ENCODE measurements around the gene PRF1.

Gene PRF1

DNA sequence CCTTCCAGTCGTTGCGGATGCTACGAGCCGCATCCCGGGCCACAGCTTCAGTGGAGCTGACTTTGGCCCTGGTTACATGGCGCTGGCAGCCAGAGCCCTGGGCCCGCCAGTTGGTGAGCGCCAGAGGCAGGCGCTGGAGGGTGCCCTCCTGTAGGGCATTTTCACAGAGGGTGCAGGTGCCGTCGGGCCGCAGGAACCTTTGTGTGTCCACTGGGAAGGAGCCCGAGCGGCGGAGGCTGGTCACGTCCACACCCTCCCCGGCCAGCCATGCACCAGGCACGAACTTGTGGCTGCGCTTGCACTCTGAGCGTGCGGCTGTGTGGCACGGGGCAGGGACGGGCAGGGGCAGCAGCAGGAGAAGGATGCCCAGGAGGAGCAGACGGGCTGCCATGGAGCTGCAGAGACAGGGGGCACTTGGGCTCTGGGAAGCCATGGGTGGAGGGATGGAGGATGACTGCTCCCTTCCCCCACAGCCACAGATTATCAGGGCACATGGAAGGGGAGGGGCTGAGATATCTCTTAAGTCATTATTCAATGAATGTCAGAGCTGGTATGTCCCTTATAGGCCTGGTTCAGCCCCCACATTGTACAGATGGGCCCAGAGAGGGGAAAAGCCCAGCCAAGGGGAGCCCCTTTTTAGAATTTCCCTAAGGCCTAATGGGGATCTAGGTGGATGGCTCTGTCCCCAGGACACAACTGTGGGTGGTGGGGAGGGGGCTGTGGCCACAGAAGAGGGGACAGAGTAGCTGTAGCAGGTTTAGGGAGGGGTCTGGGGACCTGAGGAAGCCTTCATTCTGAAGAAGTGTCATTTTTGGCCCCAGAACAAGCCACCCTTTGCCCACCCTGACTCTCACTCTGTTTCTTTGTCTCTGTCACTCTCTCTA is 1.8 kb downstream of the PRF1 start:
- Histone ChIP-seq H3K27me3 (ENCODE audit: control insufficient read depth, insufficient read depth, low read length) (no peaks in the 10 kb centered on the region), H3K27ac (ENCODE audit: low read depth, low read length) (no peak overlapping the region), H3K9me3 (ENCODE audit: control insufficient read depth, insufficient read depth, low read depth, low read length) (no peaks in the 10 kb centered on the region), H3K9ac (ENCODE audit: low read length) (no peak overlapping the region), H3K36me3 (ENCODE audit: control insufficient read depth, insufficient read depth, low read length) (no peaks in the 10 kb centered on the region), H3K4me3 (ENCODE audit: low read depth, low read length) (no peak overlapping the region), H3K4me1 (ENCODE audit: control insufficient read depth, insufficient read depth, low read length) (no peaks in the 10 kb centered on the region)

DNA sequence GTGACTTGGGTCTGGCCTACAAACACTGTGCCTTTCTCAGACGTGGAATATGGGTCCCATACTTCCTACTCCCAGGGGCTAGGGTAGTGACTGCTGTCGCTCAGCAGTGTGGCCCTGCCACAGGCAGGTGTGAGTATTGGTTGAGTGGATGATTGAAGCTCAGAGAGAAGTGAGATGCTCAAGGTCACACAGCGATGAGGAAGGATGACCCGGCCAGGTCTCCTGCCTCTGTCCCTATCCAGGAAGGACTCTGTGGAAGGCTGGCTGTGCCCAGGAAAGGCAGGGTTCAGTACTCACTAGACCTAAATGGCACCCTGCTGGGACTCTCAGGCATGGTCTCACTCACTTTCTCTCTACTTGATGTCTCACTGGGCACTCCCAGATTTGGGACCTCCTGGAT is 2.8 kb downstream of the PRF1 start:
- H3K36me3 ChIP-seq (ENCODE audit: control insufficient read depth, insufficient read depth, low read length), result no peaks in the 10 kb centered on the region
- no peak overlapping the region for H3K4me3 ChIP-seq (ENCODE audit: low read depth, low read length)
- H3K27ac ChIP-seq (ENCODE audit: low read depth, low read length), result no peak overlapping the region
- no peak overlapping the region for H3K9ac ChIP-seq (ENCODE audit: low read length)
- H3K27me3 ChIP-seq (ENCODE audit: control insufficient read depth, insufficient read depth, low read length), result no peaks in the 10 kb centered on the region
- no peaks in the 10 kb centered on the region for H3K9me3 ChIP-seq (ENCODE audit: control insufficient read depth, insufficient read depth, low read depth, low read length)
- peaks cover 3% of the 10 kb centered on the region; the same call in 1 of the 2 replicates for H3K4me1 ChIP-seq (ENCODE audit: control insufficient read depth, insufficient read depth, low read length)

- Histone ChIP-seq H3K27me3 (ENCODE audit: control insufficient read depth, insufficient read depth, low read length) (no peaks in the 10 kb centered on the region), H3K9ac (ENCODE audit: low read length) (no peak overlapping the region), H3K9me3 (ENCODE audit: control insufficient read depth, insufficient read depth, low read depth, low read length) (no peaks in the 10 kb centered on the region), H3K4me1 (ENCODE audit: control insufficient read depth, insufficient read depth, low read length) (peaks cover 5% of the 10 kb centered on the region; the same call in 1 of the 2 replicates), H3K36me3 (ENCODE audit: control insufficient read depth, insufficient read depth, low read length) (no peaks in the 10 kb centered on the region), H3K27ac (ENCODE audit: low read depth, low read length) (no peak overlapping the region), H3K4me3 (ENCODE audit: low read depth, low read length) (no peak overlapping the region)
Measured at GRCh38 chr10:70599319-70599718, 3.2 kb downstream of the PRF1 start.

GRCh38 chr10:70598857-70599295 is 3.7 kb downstream of the PRF1 start:
- Histone ChIP-seq H3K4me3 (ENCODE audit: low read depth, low read length) (no peak overlapping the region), H3K4me1 (ENCODE audit: control insufficient read depth, insufficient read depth, low read length) (peaks cover 5% of the 10 kb centered on the region; the same call in 1 of the 2 replicates), H3K36me3 (ENCODE audit: control insufficient read depth, insufficient read depth, low read length) (no peaks in the 10 kb centered on the region), H3K27me3 (ENCODE audit: control insufficient read depth, insufficient read depth, low read length) (no peaks in the 10 kb centered on the region), H3K27ac (ENCODE audit: low read depth, low read length) (no peak overlapping the region), H3K9me3 (ENCODE audit: control insufficient read depth, insufficient read depth, low read depth, low read length) (no peaks in the 10 kb centered on the region), H3K9ac (ENCODE audit: low read length) (no peak overlapping the region)

GRCh38 chr10:70597856-70598815 is 4.4 kb downstream of the PRF1 start:
- H3K36me3 ChIP-seq (ENCODE audit: control insufficient read depth, insufficient read depth, low read length), result no peaks in the 10 kb centered on the region
- H3K9me3 ChIP-seq (ENCODE audit: control insufficient read depth, insufficient read depth, low read depth, low read length), result no peaks in the 10 kb centered on the region
- H3K27ac ChIP-seq (ENCODE audit: low read depth, low read length), result no peak overlapping the region
- H3K9ac ChIP-seq (ENCODE audit: low read length), result no peak overlapping the region
- H3K4me3 ChIP-seq (ENCODE audit: low read depth, low read length), result no peak overlapping the region
- no peaks in the 10 kb centered on the region for H3K27me3 ChIP-seq (ENCODE audit: control insufficient read depth, insufficient read depth, low read length)
- peaks cover 5% of the 10 kb centered on the region; the same call in 1 of the 2 replicates for H3K4me1 ChIP-seq (ENCODE audit: control insufficient read depth, insufficient read depth, low read length)

- H3K4me3 ChIP-seq (ENCODE audit: low read depth, low read length), result no peak overlapping the region
- H3K36me3 ChIP-seq (ENCODE audit: control insufficient read depth, insufficient read depth, low read length), result no peaks in the 10 kb centered on the region
- no peaks in the 10 kb centered on the region for H3K27me3 ChIP-seq (ENCODE audit: control insufficient read depth, insufficient read depth, low read length)
- no peak overlapping the region for H3K9ac ChIP-seq (ENCODE audit: low read length)
- H3K27ac ChIP-seq (ENCODE audit: low read depth, low read length), result no peak overlapping the region
- H3K4me1 ChIP-seq (ENCODE audit: control insufficient read depth, insufficient read depth, low read length), result peaks cover 5% of the 10 kb centered on the region; the same call in 1 of the 2 replicates
- H3K9me3 ChIP-seq (ENCODE audit: control insufficient read depth, insufficient read depth, low read depth, low read length), result no peaks in the 10 kb centered on the region
Measured at GRCh38 chr10:70596860-70597809, 5.4 kb downstream of the PRF1 start.

GRCh38 chr10:70596110-70596798 is 6.3 kb downstream of the PRF1 start:
- Histone ChIP-seq H3K27me3 (ENCODE audit: control insufficient read depth, insufficient read depth, low read length) (no peaks in the 10 kb centered on the region), H3K9ac (ENCODE audit: low read length) (no peak overlapping the region)

GRCh38 chr10:70595566-70596016 is 7.0 kb downstream of the PRF1 start:
- Histone ChIP-seq H3K27me3 (ENCODE audit: control insufficient read depth, insufficient read depth, low read length) (no peaks in the 10 kb centered on the region), H3K4me3 (ENCODE audit: low read depth, low read length) (no peak overlapping the region), H3K9ac (ENCODE audit: low read length) (no peak overlapping the region), H3K4me1 (ENCODE audit: control insufficient read depth, insufficient read depth, low read length) (peaks cover 5% of the 10 kb centered on the region; the same call in 1 of the 2 replicates), H3K27ac (ENCODE audit: low read depth, low read length) (no peak overlapping the region), H3K36me3 (ENCODE audit: control insufficient read depth, insufficient read depth, low read length) (no peaks in the 10 kb centered on the region), H3K9me3 (ENCODE audit: control insufficient read depth, insufficient read depth, low read depth, low read length) (no peaks in the 10 kb centered on the region)

More at GRCh38 chr10:70596110-70596798, 6.3 kb downstream of the PRF1 start:
- Histone ChIP-seq H3K4me3 (ENCODE audit: low read depth, low read length) (no peak overlapping the region), H3K27ac (ENCODE audit: low read depth, low read length) (no peak overlapping the region), H3K36me3 (ENCODE audit: control insufficient read depth, insufficient read depth, low read length) (no peaks in the 10 kb centered on the region), H3K9me3 (ENCODE audit: control insufficient read depth, insufficient read depth, low read depth, low read length) (no peaks in the 10 kb centered on the region), H3K4me1 (ENCODE audit: control insufficient read depth, insufficient read depth, low read length) (peaks cover 5% of the 10 kb centered on the region; the same call in 1 of the 2 replicates)

DNA sequence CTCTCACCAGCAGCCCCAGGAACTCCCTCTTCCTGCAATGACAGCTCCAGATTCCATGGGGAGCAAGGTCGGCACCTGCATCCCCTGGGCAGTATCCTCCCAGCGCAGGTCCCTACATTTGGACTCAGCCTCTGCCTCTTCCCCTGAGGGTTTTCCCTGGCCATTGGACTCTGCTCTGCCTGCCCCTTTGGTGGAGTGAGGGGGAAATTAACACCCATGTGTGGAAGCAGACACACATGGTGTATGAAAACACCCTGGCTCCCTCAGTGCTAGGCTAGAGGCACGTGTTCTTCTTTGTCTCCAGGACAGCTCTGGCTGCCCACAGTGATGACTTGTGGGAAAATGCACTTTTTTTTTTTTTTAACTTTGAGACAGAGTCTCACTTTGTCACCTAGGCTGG is 8.4 kb downstream of the PRF1 start:
- peaks cover 5% of the 10 kb centered on the region; the same call in 1 of the 2 replicates for H3K4me1 ChIP-seq (ENCODE audit: control insufficient read depth, insufficient read depth, low read length)
- H3K9ac ChIP-seq (ENCODE audit: low read length), result no peak overlapping the region
- H3K27ac ChIP-seq (ENCODE audit: low read depth, low read length), result no peak overlapping the region

More for the DNA sequence above, 8.4 kb downstream of the PRF1 start:
- Histone ChIP-seq H3K4me3 (ENCODE audit: low read depth, low read length) (no peak overlapping the region), H3K9me3 (ENCODE audit: control insufficient read depth, insufficient read depth, low read depth, low read length) (no peaks in the 10 kb centered on the region), H3K27me3 (ENCODE audit: control insufficient read depth, insufficient read depth, low read length) (no peaks in the 10 kb centered on the region), H3K36me3 (ENCODE audit: control insufficient read depth, insufficient read depth, low read length) (no peaks in the 10 kb centered on the region)

Measured in HUES6 (cell line).